OCI-M1 (cell line): ENCODE measurements around the gene LILRB4.
"Not testable (repeated sequence)": the region's sequence is repeated elsewhere in the genome, so short reads cannot be mapped to it uniquely, and the experiment has no call there.

Experiments
- DNase-seq: peaks from one replicate; lab custom pipeline; 2025; lab: John Stamatoyannopoulos, UW

Gene LILRB4

GRCh38 chr19:54662730-54663129 lies at the start of gene LILRB4:
LILRB4 (plus strand) TSS chr19:54662985; CDS start chr19:54663034, 49 bp downstream.
- DNase-seq: no peak

- no peak for DNase-seq
Measured at GRCh38 chr19:54614726-54615125, 48.1 kb upstream of the LILRB4 start.

DNA sequence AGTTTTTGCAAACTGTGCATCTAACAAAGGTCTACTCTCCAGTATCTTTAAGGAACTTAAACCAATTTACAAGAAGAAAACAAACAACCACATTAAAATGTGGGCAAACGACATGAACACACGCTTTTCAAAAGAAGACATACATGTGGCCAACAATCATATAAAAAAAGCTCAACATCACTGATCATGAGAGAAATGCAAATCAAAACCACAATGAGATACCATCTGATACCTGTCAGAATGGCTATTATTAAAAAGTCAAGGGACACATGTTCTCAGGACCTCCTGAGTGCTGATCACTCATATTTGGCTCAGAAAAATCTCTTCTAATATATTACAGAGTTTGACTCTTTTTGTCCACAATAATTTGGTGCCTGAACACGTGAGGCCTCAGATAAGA lies 46.7 kb upstream of the LILRB4 start:
- DNase-seq: no peak

- DNase-seq: no peak
Measured at GRCh38 chr19:54616821-54617560, 45.8 kb upstream of the LILRB4 start.

DNA sequence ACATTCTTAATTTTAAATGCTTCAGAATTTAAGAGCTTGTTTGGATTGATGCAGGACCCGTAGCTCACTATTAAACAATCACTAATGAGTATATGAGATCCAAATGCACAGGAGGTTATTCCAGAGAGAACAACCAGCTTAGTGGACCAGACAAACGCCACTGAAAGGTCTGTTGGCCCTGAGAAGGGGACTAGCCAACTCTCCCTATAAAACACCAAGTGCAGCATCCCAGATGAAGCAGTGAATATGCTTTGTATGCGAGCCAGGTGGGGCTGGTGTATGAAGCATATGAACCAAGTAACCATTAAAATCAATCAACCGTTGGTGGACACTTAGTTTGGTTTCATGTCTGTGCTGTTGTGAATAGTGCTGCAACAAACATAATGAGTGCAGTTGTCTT lies 42.3 kb upstream of the LILRB4 start:
- no peak for DNase-seq

DNA sequence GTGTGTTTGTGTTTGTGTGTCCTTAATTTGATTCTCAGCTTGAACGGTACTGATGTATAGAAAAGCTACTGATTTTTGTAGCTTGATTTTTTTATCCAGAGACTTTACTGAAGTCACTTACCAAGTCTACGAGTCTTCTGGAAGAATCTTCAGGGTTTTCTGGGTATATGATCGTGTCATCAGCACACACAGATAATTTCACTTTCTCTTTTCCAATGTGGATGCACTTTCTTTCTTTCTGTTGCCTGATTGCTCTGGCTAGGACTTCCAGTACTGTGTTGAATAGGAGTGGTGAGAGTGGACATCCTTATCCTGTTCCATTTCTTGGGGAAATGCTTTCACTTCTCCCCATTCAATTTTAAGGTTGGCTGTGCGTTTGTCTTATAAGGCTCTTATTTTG lies 40.4 kb upstream of the LILRB4 start:
- DNase-seq: peak; percentile 12

DNA sequence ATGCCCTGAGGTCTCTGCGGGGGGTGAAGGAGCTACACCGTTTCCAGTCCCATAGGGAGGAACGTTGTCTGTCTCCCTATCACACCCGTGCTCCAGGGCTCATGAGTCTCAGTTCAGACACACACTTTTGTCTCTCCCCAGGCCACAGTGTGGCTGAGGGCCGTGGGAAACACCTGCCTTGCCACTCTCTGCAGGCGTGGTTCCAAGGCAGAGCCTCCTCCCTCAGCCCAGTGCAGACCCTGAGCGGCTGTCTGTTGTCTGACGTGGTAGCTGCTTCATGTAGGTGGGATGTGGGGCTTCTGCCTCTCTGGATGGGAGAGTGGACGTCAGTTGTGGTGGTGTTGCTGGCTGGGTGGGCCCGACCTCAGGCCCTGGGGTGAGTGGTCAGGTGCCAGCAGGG lies 38.6 kb upstream of the LILRB4 start:
- DNase-seq: not testable (repeated sequence)

DNA sequence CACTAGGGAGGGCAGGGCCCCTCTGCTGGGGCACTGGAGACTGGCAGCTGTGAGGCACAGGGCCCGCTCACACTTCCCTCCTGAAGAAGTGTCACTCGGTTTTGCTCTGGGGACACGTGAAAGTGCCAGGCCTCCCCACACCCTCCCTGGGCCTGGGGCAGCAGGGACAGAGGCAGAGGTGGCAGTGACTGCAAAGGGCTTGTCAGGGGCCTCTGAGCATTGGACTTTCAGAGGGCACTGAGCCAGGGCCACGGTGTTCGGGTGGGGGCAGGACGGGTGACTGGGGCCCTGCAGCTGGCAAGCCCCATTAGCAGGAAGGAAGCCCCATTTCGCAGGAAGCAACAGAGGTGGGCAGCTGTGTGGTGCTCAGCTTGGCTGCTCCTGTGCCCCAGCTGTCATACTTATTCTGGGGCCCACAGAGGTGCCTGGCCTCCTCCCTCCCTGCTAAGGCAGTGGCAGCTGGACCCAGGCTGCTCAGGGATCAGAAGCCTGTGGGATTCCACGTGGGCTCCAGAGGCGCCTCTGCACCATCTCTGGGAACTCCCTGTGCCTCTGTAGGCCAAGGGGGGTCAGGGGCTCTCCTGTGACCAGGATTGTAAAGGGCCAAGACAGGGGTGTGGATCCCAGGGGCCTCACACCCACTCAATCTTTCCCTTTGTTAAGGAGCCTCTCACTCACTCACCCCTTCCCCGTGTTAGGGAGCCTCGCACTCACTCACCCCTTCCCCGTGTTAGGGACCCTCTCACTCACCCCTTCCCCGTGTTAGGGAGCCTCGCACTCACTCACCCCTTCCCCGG lies 37.7 kb upstream of the LILRB4 start:
- not testable (repeated sequence) for DNase-seq

DNA sequence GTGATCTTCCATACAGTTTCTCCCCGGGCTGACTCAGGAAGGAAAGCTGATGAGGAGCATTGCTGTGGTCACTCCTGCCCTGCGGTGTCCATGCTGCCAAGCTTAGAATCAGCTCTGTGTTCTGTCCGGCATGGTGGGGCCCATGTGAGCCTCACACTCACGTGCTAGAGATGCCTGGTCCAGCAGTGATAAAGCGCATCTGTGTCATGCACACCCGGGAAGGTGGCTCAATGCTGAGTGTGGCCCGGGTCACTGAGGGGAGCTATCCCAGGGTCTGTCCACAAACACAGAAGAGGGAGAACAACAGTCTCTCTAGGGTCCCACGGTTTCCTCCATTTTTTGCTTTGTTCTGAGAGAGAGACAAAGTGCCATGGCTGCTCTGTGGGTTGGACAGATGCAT lies 36.0 kb upstream of the LILRB4 start:
- no peak for DNase-seq

GRCh38 chr19:54627912-54628311 lies 34.9 kb upstream of the LILRB4 start:
- DNase-seq: not testable (repeated sequence)

GRCh38 chr19:54630262-54630661 lies 32.5 kb upstream of the LILRB4 start, which contains the start of gene LILRB1:
LILRB1 (plus strand) TSS chr19:54630484; CDS start chr19:54631074, 590 bp downstream.
- DNase-seq: peak; percentile 22

DNA sequence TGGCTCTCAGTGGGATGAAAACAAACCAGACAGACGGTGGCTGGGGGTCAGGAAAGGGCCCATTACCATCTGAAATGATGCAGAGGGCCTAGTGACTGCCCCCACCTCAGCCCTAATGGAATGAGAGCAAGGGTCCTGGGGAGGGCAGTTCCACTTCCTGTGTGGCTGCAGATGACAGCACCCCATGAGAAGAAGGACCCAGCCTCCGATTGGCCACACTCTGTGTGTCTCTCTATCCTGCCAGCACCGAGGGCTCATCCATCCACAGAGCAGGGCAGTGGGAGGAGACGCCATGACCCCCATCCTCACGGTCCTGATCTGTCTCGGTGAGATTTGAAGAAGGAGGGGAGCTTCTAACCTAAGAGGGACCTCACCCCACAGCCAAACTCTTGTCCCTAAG lies 32.0 kb upstream of the LILRB4 start:
- DNase-seq: no peak

- not testable (repeated sequence) for DNase-seq
Measured at GRCh38 chr19:54631489-54632337, 31.1 kb upstream of the LILRB4 start.

GRCh38 chr19:54632517-54632916 lies 30.3 kb upstream of the LILRB4 start:
- not testable (repeated sequence) for DNase-seq

- no peak for DNase-seq
Measured at GRCh38 chr19:54633401-54633800, 29.4 kb upstream of the LILRB4 start.

DNA sequence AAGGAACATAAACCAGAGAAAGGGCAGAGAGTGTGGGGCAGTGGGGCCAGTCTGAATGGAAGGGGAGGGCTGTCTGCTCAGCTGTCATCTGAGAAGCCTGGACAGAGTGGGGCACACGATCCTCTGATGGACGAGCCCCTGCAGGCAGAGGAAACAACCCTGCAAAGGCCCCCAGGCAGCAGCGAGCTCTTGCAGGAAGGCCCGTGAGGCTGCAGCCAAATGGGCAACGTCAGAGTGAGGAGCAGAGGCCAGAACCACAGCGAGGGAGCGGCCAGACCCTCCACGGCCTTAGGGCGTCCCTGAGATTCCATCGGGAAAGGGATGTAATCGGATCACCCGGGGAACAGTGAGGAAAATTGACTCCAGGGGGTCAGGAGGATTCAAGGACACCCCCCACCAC lies 26.7 kb upstream of the LILRB4 start:
- DNase-seq: not testable (repeated sequence)

DNA sequence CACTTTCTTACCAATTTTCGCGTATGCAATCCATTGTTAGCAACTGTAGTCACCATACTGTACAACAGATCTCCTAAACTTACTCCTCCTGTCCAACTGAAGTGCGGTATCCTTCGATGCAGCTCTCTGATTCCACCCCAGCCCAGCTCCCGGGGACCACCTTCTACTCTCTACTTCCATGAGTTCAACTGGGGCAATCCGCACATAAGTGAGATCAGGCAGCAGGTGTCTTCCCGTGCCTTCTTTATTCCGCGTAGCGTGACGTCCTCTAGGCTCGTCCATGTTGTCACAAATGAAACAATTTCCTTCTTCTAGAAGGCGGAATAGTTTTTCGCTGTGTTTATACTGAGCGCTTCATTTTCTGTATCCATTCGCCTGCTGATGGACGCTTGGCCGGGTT lies 24.1 kb upstream of the LILRB4 start:
- DNase-seq: no peak

- not testable (repeated sequence) for DNase-seq
Measured at GRCh38 chr19:54642953-54643352, 19.8 kb upstream of the LILRB4 start.

DNA sequence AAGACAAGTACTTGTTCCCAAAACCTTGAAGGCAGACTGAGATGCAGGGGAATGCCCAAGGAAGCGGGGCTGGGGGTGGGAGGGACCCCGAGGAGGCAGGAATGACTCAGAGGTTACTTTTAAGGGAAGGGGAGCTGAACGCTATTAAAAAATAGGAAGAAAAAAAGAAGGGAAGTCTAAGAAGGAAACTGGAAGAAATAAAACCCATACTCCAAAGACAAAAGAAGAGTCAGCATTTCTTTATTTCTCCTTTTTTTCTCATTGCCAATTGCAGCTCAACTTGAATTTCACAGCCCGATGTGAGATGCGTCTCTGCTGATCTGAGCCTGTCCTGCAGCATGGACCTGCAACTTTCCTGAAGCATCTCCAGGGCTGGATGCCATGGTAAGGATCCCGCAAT lies 19.2 kb upstream of the LILRB4 start:
- DNase-seq: not testable (repeated sequence)

GRCh38 chr19:54644056-54644455 lies 18.7 kb upstream of the LILRB4 start:
- no peak for DNase-seq

DNA sequence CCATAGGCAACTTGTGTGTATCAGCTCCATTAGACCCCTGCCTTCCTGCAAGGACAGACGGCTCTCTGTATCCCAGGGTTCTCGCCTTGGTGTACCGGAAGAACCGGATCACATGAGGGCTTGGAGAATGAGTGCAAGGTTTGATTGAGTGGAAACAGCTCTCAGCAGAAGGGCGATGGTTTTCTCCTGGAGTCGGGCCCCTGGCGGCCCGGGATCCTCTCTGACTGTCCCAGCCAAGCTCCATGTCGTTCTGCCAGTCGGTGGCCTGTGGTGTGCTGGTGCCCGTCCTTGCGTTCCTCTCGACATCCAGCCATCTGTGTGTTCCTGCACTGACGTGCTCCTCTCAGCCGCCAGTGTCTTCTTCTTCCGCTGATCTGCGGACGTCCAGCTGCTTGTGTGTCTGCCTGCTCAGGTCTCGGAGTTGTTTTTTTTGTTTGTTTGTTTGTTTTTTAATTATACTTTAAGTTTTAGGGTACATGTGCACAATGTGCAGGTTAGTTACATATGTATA lies 16.4 kb upstream of the LILRB4 start:
- DNase-seq: no peak

GRCh38 chr19:54648129-54648528 lies 14.7 kb upstream of the LILRB4 start:
- DNase-seq: no peak
